ENCODE measurements around the gene ZNF304.

DNA sequence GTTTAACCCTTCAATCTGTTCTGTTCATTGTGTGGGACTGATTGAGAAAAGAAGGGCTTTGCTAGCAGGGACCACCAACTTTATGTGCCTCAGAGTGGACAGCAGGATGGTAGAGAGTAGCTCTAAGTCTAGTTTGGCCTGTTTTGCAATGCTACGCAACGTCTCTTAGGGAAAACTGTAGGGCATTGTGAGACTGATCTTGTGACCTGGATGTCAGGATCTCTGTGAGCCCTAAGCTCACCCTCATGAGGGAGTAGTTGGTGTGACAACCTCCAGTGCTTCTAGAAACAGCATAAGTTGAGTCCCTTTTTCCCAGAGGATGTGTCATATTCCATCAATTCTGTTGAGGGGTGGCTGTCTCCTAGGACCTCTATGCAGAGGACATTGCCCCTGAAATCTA is 40.3 kb upstream of the ZNF304 start:
- TF ChIP-seq TARDBP (IDR thresholded peaks at IDR 0.05) (no peak), SP1 (IDR thresholded peaks at IDR 0.05) (no peak), L3MBTL2 (conservative IDR thresholded peaks at IDR 0.05) (no peak), ELF4 (IDR thresholded peaks at IDR 0.05) (no peak)

Measured in HEK293T (cell line).